GM23338 (cell line): ENCODE data around the gene TERB1. TPM values are rescaled to one million over a fixed set of nuclear protein-coding genes. Genes with fewer than 3 reads are reported as not detected.
A peak's percentile ranks its signal among the peaks of the same experiment; 100 is the strongest.

Experiments
- ATAC-seq: fragments of 200-7000 bp; cut with Tn5 transposase; 3 replicates; pipeline ENCODE4 v1.9.1; 2020
- DNase-seq: peaks from one replicate; pipeline ENCODE4 v3.0.0-alpha.2; 2015; ENCODE audit warnings: low spot score
- H2AFZ ChIP-seq: fragments of 200-600 bp; sonication (generic); 2 replicates; pipeline ENCODE4 v1.8.0; 2016; ENCODE audit warnings: antibody characterized with exemption, mild to moderate bottlenecking, moderate library complexity
- H3F3A ChIP-seq: fragments of 200-600 bp; sonication (generic); replicated peaks from 2 replicates; pipeline ENCODE4 v1.8.0; 2017; ENCODE audit warnings: antibody characterized with exemption, mixed run types, low read depth
- H3K27ac ChIP-seq: fragments of 200-600 bp; sonication (generic); 2 replicates; pipeline ENCODE4 v1.6.1; 2016; ENCODE audit warnings: low read depth
- H3K27me3 ChIP-seq: fragments of 200-600 bp; sonication (generic); 2 replicates; pipeline ENCODE4 v1.8.0; 2016; ENCODE audit warnings: mild to moderate bottlenecking, mixed run types, moderate library complexity; ENCODE audit not compliant: insufficient read depth
- H3K36me3 ChIP-seq: fragments of 200-600 bp; sonication (generic); 2 replicates; pipeline ENCODE4 v1.8.0; 2016; ENCODE audit warnings: mild to moderate bottlenecking; ENCODE audit not compliant: insufficient read depth
- H3K4me1 ChIP-seq: fragments of 200-600 bp; sonication (generic); 2 replicates; pipeline ENCODE4 v1.8.0; 2016; ENCODE audit warnings: mild to moderate bottlenecking, moderate library complexity; ENCODE audit not compliant: insufficient read depth
- H3K4me2 ChIP-seq: fragments of 200-600 bp; sonication (generic); 2 replicates; pipeline ENCODE4 v1.7.1; 2017; ENCODE audit warnings: mixed run types
- H3K4me3 ChIP-seq: fragments of 200-600 bp; sonication (generic); 2 replicates; pipeline ENCODE4 v1.6.1; 2016; ENCODE audit warnings: mixed run types
- H3K79me2 ChIP-seq: fragments of 200-600 bp; sonication (generic); replicated peaks from 2 replicates; pipeline ENCODE4 v1.8.0; 2017; ENCODE audit warnings: mild to moderate bottlenecking; ENCODE audit not compliant: insufficient read depth
- H3K9me2 ChIP-seq: fragments of 200-600 bp; sonication (generic); 2 replicates; pipeline ENCODE4 v1.8.0; 2017; ENCODE audit not compliant: insufficient read depth
- H4K20me1 ChIP-seq: fragments of 200-600 bp; sonication (generic); replicated peaks from 2 replicates; pipeline ENCODE4 v1.8.0; 2017; ENCODE audit warnings: mild to moderate bottlenecking; ENCODE audit not compliant: insufficient read depth
- H3K27ac Mint-ChIP-seq: 2 replicates; pipeline ENCODE4 v1.8.0; 2020; ENCODE audit warnings: inconsistent platforms, mild to moderate bottlenecking, moderate library complexity, mixed read lengths
- H3K27me3 Mint-ChIP-seq: 3 replicates; pipeline ENCODE4 v1.8.0; 2022; ENCODE audit warnings: low read depth, mild to moderate bottlenecking, moderate library complexity, mixed read lengths, inconsistent platforms; ENCODE audit not compliant: insufficient read depth, poor library complexity
- H3K36me3 Mint-ChIP-seq: 3 replicates; pipeline ENCODE4 v1.8.0; 2021; ENCODE audit warnings: low read depth, mild to moderate bottlenecking, inconsistent platforms, moderate library complexity, mixed read lengths
- H3K4me1 Mint-ChIP-seq: 3 replicates; pipeline ENCODE4 v1.8.0; 2020; ENCODE audit warnings: mild to moderate bottlenecking, inconsistent platforms, mixed read lengths
- H3K4me3 Mint-ChIP-seq: 3 replicates; pipeline ENCODE4 v1.8.0; 2021; ENCODE audit warnings: moderate library complexity, mild to moderate bottlenecking, inconsistent platforms, mixed read lengths
- H3K9me3 Mint-ChIP-seq: 3 replicates; pipeline ENCODE4 v1.8.0; 2020; ENCODE audit warnings: moderate library complexity, mild to moderate bottlenecking, inconsistent platforms, mixed read lengths
- CREB1 ChIP-seq: fragments of 250-450 bp; sonication (Bioruptor Pico); IDR thresholded peaks from 2 replicates; pipeline ENCODE4 v1.5.0; 2020; ENCODE audit warnings: low read depth, mild to moderate bottlenecking, moderate library complexity
- ETS1 ChIP-seq: IDR thresholded peaks from 2 replicates; pipeline ENCODE4 v1.6.1; 2016; ENCODE audit warnings: antibody characterized with exemption
- EZH2 ChIP-seq: fragments of 200-600 bp; sonication (generic); IDR thresholded peaks from one replicate; pipeline ENCODE4 v1.8.0; 2017; ENCODE audit warnings: antibody characterized with exemption, mild to moderate bottlenecking, low read depth; ENCODE audit not compliant: unreplicated experiment
- EZH2phosphoT487 ChIP-seq: fragments of 200-600 bp; sonication (generic); IDR thresholded peaks from one replicate; pipeline ENCODE4 v1.8.1; 2018; ENCODE audit warnings: antibody characterized with exemption; ENCODE audit not compliant: unreplicated experiment
- JUNB ChIP-seq: IDR thresholded peaks from one replicate; pipeline ENCODE4 v1.6.1; 2016; ENCODE audit warnings: antibody characterized with exemption; ENCODE audit not compliant: unreplicated experiment
- NANOG ChIP-seq: IDR thresholded peaks from 2 replicates; pipeline ENCODE4 v1.6.1; 2016; ENCODE audit warnings: antibody characterized with exemption, borderline replicate concordance
- POLR2AphosphoS5 ChIP-seq: IDR thresholded peaks from 2 replicates; pipeline ENCODE4 v1.6.1; 2016; ENCODE audit warnings: antibody characterized with exemption, low read depth
- STAT1 ChIP-seq: IDR thresholded peaks from one replicate; pipeline ENCODE4 v1.6.1; 2016; ENCODE audit warnings: antibody characterized with exemption; ENCODE audit not compliant: unreplicated experiment
- ZNF331 ChIP-seq: fragments of 250-450 bp; sonication (Bioruptor Pico); IDR thresholded peaks from 2 replicates; pipeline ENCODE4 v1.5.0; 2020; ENCODE audit warnings: low read depth, mild to moderate bottlenecking, moderate library complexity
- polyA plus RNA-seq: library from polyadenylated mRNA; unstranded; fragments of >200 nt; fragmentation: Nextera tagmentation; extraction: Ambion mirVana; gene quantifications from 2 replicates; pipeline ENCODE4 v1.2.1, GENCODE V29; 2016
- total RNA-seq: library from RNA; depleted of rRNA; stranded (reverse); fragments of >200 nt; shearing (Covaris generic); gene quantifications from 2 replicates; pipeline ENCODE4 v1.2.3, GENCODE V29; 2014
- TF ChIP-seq, protein P1 (sequence below): IDR thresholded peaks from one replicate; pipeline ENCODE4 v1.6.1; 2018; ENCODE audit warnings: antibody characterized with exemption; ENCODE audit not compliant: unreplicated experiment

TERB1 gene
- total and polyA plus RNA-seq, 2 experiments from 2014 or later = not detected

- TF ChIP-seq, protein P1, sequence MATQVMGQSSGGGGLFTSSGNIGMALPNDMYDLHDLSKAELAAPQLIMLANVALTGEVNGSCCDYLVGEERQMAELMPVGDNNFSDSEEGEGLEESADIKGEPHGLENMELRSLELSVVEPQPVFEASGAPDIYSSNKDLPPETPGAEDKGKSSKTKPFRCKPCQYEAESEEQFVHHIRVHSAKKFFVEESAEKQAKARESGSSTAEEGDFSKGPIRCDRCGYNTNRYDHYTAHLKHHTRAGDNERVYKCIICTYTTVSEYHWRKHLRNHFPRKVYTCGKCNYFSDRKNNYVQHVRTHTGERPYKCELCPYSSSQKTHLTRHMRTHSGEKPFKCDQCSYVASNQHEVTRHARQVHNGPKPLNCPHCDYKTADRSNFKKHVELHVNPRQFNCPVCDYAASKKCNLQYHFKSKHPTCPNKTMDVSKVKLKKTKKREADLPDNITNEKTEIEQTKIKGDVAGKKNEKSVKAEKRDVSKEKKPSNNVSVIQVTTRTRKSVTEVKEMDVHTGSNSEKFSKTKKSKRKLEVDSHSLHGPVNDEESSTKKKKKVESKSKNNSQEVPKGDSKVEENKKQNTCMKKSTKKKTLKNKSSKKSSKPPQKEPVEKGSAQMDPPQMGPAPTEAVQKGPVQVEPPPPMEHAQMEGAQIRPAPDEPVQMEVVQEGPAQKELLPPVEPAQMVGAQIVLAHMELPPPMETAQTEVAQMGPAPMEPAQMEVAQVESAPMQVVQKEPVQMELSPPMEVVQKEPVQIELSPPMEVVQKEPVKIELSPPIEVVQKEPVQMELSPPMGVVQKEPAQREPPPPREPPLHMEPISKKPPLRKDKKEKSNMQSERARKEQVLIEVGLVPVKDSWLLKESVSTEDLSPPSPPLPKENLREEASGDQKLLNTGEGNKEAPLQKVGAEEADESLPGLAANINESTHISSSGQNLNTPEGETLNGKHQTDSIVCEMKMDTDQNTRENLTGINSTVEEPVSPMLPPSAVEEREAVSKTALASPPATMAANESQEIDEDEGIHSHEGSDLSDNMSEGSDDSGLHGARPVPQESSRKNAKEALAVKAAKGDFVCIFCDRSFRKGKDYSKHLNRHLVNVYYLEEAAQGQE = no peak
- TF ChIP-seq EZH2 (no peak), POLR2AphosphoS5 (no peak), NANOG (no peak)
Observed at GRCh38 chr16:66809765-66810164, 8.4 kb upstream of the TERB1 start (continued).

DNA sequence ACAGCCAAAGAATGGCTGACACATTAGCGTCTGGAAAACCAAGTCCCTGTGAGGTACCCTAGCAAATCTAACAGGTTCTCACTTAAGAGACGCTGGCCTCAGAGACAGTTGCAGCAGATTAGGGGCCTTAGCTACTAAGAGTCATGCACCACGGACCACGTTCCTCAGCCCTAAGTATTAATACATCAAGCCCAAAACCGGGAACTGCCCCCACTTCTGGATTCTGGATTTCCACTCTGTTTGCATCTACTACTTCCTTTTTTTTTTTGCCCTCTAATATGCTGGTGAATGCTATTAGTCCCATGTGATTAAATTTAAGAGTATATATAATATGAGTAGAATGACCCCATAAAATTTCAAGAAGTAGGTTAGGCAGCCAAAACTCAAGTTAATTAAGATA lies 775 bp upstream of the TERB1 start:
- Mint-ChIP-seq H3K4me3 (no peak overlapping the region), H3K9me3 (no peaks in the 10 kb centered on the region), H3K4me1 (no peaks in the 10 kb centered on the region), H3K27me3 (peaks cover 5% of the 10 kb centered on the region), H3K27ac (no peak overlapping the region), H3K36me3 (peaks cover 41% of the 10 kb centered on the region)
- no peak for TF ChIP-seq POLR2AphosphoS5
- no peak for TF ChIP-seq CREB1
- TF ChIP-seq NANOG = no peak
- TF ChIP-seq JUNB = no peak
- no peak for TF ChIP-seq STAT1
- no peak for TF ChIP-seq ZNF331 (CRISPR knock-in tag)
- TF ChIP-seq EZH2 = no peak
- no peak for DNase-seq
- Histone ChIP-seq H3K9me2 (no peaks in the 10 kb centered on the region), H3K36me3 (peaks cover 44% of the 10 kb centered on the region), H3K79me2 (no peaks in the 10 kb centered on the region), H3K4me2 (no peak overlapping the region), H3F3A (0 out of 2 replicates have a peak, but pooled peaks cover 10% of the 10 kb centered on the region), H3K27me3 (no peaks in the 10 kb centered on the region), H3K4me3 (no peak overlapping the region), H2AFZ (no peak overlapping the region), H3K4me1 (no peaks in the 10 kb centered on the region), H3K27ac (no peak overlapping the region), H4K20me1 (peaks cover 6% of the 10 kb centered on the region; the same call in 1 of the 2 replicates)
- ATAC-seq = no peak

DNA sequence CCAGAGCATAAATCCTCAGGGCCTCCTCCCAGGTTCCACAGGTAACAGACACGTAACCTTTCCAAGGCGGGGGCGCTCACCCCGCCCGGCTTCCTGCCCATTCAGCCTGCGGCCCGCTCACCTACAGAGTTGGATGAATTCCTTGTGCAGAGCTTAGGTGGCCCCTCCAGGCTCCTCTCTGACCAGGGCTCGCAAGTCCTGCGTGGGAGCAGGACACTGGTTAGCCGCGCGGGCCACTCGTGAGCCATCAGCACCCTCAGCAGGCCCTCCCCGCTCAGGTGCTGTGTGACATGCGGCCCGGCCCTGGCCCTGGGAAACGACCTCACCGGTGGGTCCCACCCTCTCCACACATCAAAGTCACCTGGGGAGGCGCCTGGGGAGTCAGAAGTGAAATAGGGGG lies 528 bp downstream of the TERB1 start:
- peak; percentile 17 for DNase-seq
- H3K27ac ChIP-seq = no peak overlapping the region
- ATAC-seq = peak; percentile 48

More for the DNA sequence above, 528 bp downstream of the TERB1 start:
- Histone ChIP-seq H3K4me3 (no peak overlapping the region), H3F3A (0 out of 2 replicates have a peak, but pooled peaks cover 4% of the 10 kb centered on the region), H3K79me2 (no peaks in the 10 kb centered on the region), H2AFZ (no peak overlapping the region), H4K20me1 (peaks cover 6% of the 10 kb centered on the region; the same call in 1 of the 2 replicates), H3K27me3 (no peaks in the 10 kb centered on the region), H3K4me1 (no peaks in the 10 kb centered on the region), H3K36me3 (peaks cover 34% of the 10 kb centered on the region), H3K4me2 (no peak overlapping the region), H3K9me2 (no peaks in the 10 kb centered on the region)
- Mint-ChIP-seq H3K27me3 (peaks cover 5% of the 10 kb centered on the region), H3K4me1 (no peaks in the 10 kb centered on the region), H3K27ac (no peak overlapping the region), H3K36me3 (peaks cover 30% of the 10 kb centered on the region), H3K9me3 (no peaks in the 10 kb centered on the region), H3K4me3 (no peak overlapping the region)
- TF ChIP-seq JUNB (no peak), STAT1 (no peak), EZH2phosphoT487 (no peak), ETS1 (no peak)
